WTC11 (cell line): ENCODE data around the gene EMC9. TPM values are rescaled to one million over a fixed set of nuclear protein-coding genes. Genes with fewer than 3 reads are reported as not detected.
A peak's percentile ranks its signal among the peaks of the same experiment; 100 is the strongest.

Experiments
- ATAC-seq: fragments of 200-7000 bp; cut with Tn5 transposase; 2 replicates; pipeline ENCODE4 v1.10.0; 2021; ENCODE audit warnings: mild to moderate bottlenecking, moderate library complexity
- CTCF ChIA-PET: fragments of 300-600 bp; sonication (Branson Sonifier 250); formaldehyde crosslinking; loops from one replicate; lab custom pipeline; 2021; ENCODE audit warnings: antibody characterized with exemption; lab: Charles Lee
- POLR2A ChIA-PET: fragments of 350-600 bp; sonication (Branson Sonifier 250); formaldehyde crosslinking; loops from one replicate; lab custom pipeline; 2021; ENCODE audit warnings: antibody characterized with exemption; lab: Charles Lee
- DNase-seq: peaks from one replicate; pipeline ENCODE4 v3.0.0; 2021; ENCODE audit warnings: low spot score
- H3K27ac Mint-ChIP-seq: 2 replicates; pipeline ENCODE4 v1.8.0; 2021; ENCODE audit warnings: mixed read lengths
- H3K27me3 Mint-ChIP-seq: 2 replicates; pipeline ENCODE4 v1.8.0; 2021; ENCODE audit warnings: low read depth, mild to moderate bottlenecking, moderate library complexity, mixed read lengths
- H3K36me3 Mint-ChIP-seq: 2 replicates; pipeline ENCODE4 v1.8.0; 2021; ENCODE audit warnings: mixed read lengths
- H3K4me1 Mint-ChIP-seq: 2 replicates; pipeline ENCODE4 v1.8.0; 2022; ENCODE audit warnings: mixed read lengths
- H3K4me3 Mint-ChIP-seq: 2 replicates; pipeline ENCODE4 v1.8.0; 2021; ENCODE audit warnings: mild to moderate bottlenecking, moderate library complexity, mixed read lengths
- H3K9me3 Mint-ChIP-seq: 2 replicates; pipeline ENCODE4 v1.8.0; 2021; ENCODE audit warnings: mixed read lengths
- CTCF ChIP-seq: fragments of 200-600 bp; IDR thresholded peaks from 2 replicates; pipeline ENCODE4 v1.8.0; 2022; ENCODE audit warnings: antibody characterized with exemption
- ELF4 ChIP-seq: sonication (generic); formaldehyde crosslinking; IDR thresholded peaks from 2 replicates; pipeline ENCODE4 v1.8.1; 2022; ENCODE audit warnings: low read depth, mild to moderate bottlenecking, moderate library complexity, missing genetic modification reagents
- ETV6 ChIP-seq: sonication (generic); formaldehyde crosslinking; IDR thresholded peaks from 2 replicates; pipeline ENCODE4 v1.8.1; 2022; ENCODE audit warnings: mild to moderate bottlenecking, missing genetic modification reagents
- FOXJ3 ChIP-seq: sonication (generic); formaldehyde crosslinking; IDR thresholded peaks from 2 replicates; pipeline ENCODE4 v1.9.0; 2021; ENCODE audit warnings: missing genetic modification reagents, mild to moderate bottlenecking, borderline replicate concordance
- FOXP1 ChIP-seq: sonication (generic); formaldehyde crosslinking; IDR thresholded peaks from 2 replicates; pipeline ENCODE4 v1.8.0; 2022; ENCODE audit warnings: missing genetic modification reagents, mild to moderate bottlenecking, moderate library complexity, borderline replicate concordance
- GABPB1 ChIP-seq: sonication (generic); formaldehyde crosslinking; IDR thresholded peaks from 2 replicates; pipeline ENCODE4 v1.8.1; 2023; ENCODE audit warnings: mild to moderate bottlenecking, missing genetic modification reagents
- HMGXB4 ChIP-seq: sonication (generic); formaldehyde crosslinking; IDR thresholded peaks from 2 replicates; pipeline ENCODE4 v1.8.1; 2023; ENCODE audit warnings: mild to moderate bottlenecking, moderate library complexity, missing genetic modification reagents
- JAZF1 ChIP-seq: fragments of 250-450 bp; sonication (Bioruptor Pico); IDR thresholded peaks from 2 replicates; pipeline ENCODE4 v1.9.0; 2021; ENCODE audit warnings: moderate library complexity, mild to moderate bottlenecking, inconsistent platforms
- MAX ChIP-seq: sonication (generic); formaldehyde crosslinking; IDR thresholded peaks from 2 replicates; pipeline ENCODE4 v1.8.0; 2022; ENCODE audit warnings: mild to moderate bottlenecking, missing genetic modification reagents
- MXD4 ChIP-seq: fragments of 250-450 bp; sonication (Bioruptor Pico); IDR thresholded peaks from 2 replicates; pipeline ENCODE4 v1.8.0; 2021; ENCODE audit warnings: mild to moderate bottlenecking, moderate library complexity, borderline replicate concordance
- NFATC4 ChIP-seq: fragments of 250-450 bp; sonication (Bioruptor Pico); IDR thresholded peaks from 2 replicates; pipeline ENCODE4 v1.9.0; 2021; ENCODE audit warnings: mild to moderate bottlenecking
- NFE2L1 ChIP-seq: sonication (generic); formaldehyde crosslinking; IDR thresholded peaks from 2 replicates; pipeline ENCODE4 v1.8.1; 2023; ENCODE audit warnings: missing genetic modification reagents
- NR1H2 ChIP-seq: sonication (generic); formaldehyde crosslinking; IDR thresholded peaks from 2 replicates; pipeline ENCODE4 v1.9.0; 2021; ENCODE audit warnings: mild to moderate bottlenecking, moderate library complexity, missing genetic modification reagents
- PREB ChIP-seq: sonication (generic); formaldehyde crosslinking; IDR thresholded peaks from 2 replicates; pipeline ENCODE4 v1.8.1; 2022; ENCODE audit warnings: mild to moderate bottlenecking, missing genetic modification reagents, moderate library complexity, borderline replicate concordance
- PRRX2 ChIP-seq: fragments of 250-450 bp; sonication (Bioruptor Pico); IDR thresholded peaks from 2 replicates; pipeline ENCODE4 v1.8.0; 2021; ENCODE audit warnings: mild to moderate bottlenecking
- RORB ChIP-seq: fragments of 250-450 bp; sonication (Bioruptor Pico); IDR thresholded peaks from 2 replicates; pipeline ENCODE4 v1.9.0; 2021; ENCODE audit warnings: mild to moderate bottlenecking
- SP1 ChIP-seq: sonication (generic); formaldehyde crosslinking; conservative IDR thresholded peaks from 2 replicates; pipeline ENCODE4 v1.8.1; 2022; ENCODE audit warnings: missing genetic modification reagents
- TCF7 ChIP-seq: sonication (generic); formaldehyde crosslinking; IDR thresholded peaks from 2 replicates; pipeline ENCODE4 v1.8.0; 2022; ENCODE audit warnings: mild to moderate bottlenecking, low read depth, missing genetic modification reagents, moderate library complexity
- TEAD4 ChIP-seq: sonication (generic); formaldehyde crosslinking; IDR thresholded peaks from 2 replicates; pipeline ENCODE4 v1.8.0; 2022; ENCODE audit warnings: mild to moderate bottlenecking, missing genetic modification reagents
- TP53 ChIP-seq: sonication (generic); formaldehyde crosslinking; IDR thresholded peaks from 2 replicates; pipeline ENCODE4 v1.8.1; 2023; ENCODE audit warnings: mild to moderate bottlenecking, missing genetic modification reagents
- USF1 ChIP-seq: sonication (generic); formaldehyde crosslinking; IDR thresholded peaks from 2 replicates; pipeline ENCODE4 v1.8.0; 2022; ENCODE audit warnings: mild to moderate bottlenecking, missing genetic modification reagents
- USF2 ChIP-seq: sonication (generic); formaldehyde crosslinking; IDR thresholded peaks from 2 replicates; pipeline ENCODE4 v1.8.1; 2023; ENCODE audit warnings: mild to moderate bottlenecking, missing genetic modification reagents, moderate library complexity
- ZBTB21 ChIP-seq: sonication (generic); formaldehyde crosslinking; IDR thresholded peaks from 2 replicates; pipeline ENCODE4 v1.8.1; 2023; ENCODE audit warnings: mild to moderate bottlenecking, missing genetic modification reagents, borderline replicate concordance
- total RNA-seq: library from RNA; stranded (reverse); gene quantifications from 3 replicates; pipeline ENCODE4 v1.2.3, GENCODE V29; 2021

EMC9 gene
- total RNA-seq, 1 experiment from 2014 or later, result 44.4 TPM

GRCh38 chr14:24160850-24161804, 19.7 kb upstream of the EMC9 start, which contains the start of gene IRF9:
TSS of gene IRF9 (plus strand) at chr14:24161265. CDS start at chr14:24162145, 880 bp downstream.
- Mint-ChIP-seq H3K27ac (peak within 1 kb of the TSS; percentile 90), H3K27me3 (no peaks in the 10 kb centered on the region), H3K36me3 (peaks cover 34% of the 10 kb centered on the region), H3K9me3 (no peaks in the 10 kb centered on the region), H3K4me3 (peak within 1 kb of the TSS; percentile 70), H3K4me1 (peaks cover 13% of the 10 kb centered on the region)
- TF ChIP-seq MXD4 (CRISPR knock-in tag) (no peak), SP1 (CRISPR knock-in tag) (0 out of 2 replicates have a peak, but pooled peaks have one; percentile 46), HMGXB4 (CRISPR knock-in tag) (peak; percentile 78; the same call in 1 of the 2 replicates), FOXJ3 (CRISPR knock-in tag) (no peak), USF2 (CRISPR knock-in tag) (peak; percentile 96), ZBTB21 (CRISPR knock-in tag) (no peak), JAZF1 (CRISPR knock-in tag) (no peak), PRRX2 (peak; percentile 62), ETV6 (peak; percentile 73; the same call in 1 of the 2 replicates), MAX (CRISPR knock-in tag) (peak; percentile 50; the same call in 1 of the 2 replicates), NFATC4 (0 out of 2 replicates have a peak, but pooled peaks have one; percentile 46), TEAD4 (CRISPR knock-in tag) (no peak), CTCF (peak; percentile 91), USF1 (peak; percentile 95), TCF7 (CRISPR knock-in tag) (no peak), GABPB1 (CRISPR knock-in tag) (peak; percentile 96)
- DNase-seq (peak; percentile 99), ATAC-seq (peak; percentile 97)
- CTCF ChIA-PET, result interaction anchor here (0.6 to 2.7 kb wide), 53 partner anchors 9 to 270 kb away, joined by 3 to 55 read pairs (median 6); partner anchors contain the start of genes CARMIL3, CHMP4A, CIDEB and DCAF11
- POLR2A ChIA-PET, result interaction anchor here (0.5 to 2.3 kb wide), 15 partner anchors 10 to 876 kb away, joined by 3 to 13 read pairs (median 4); partner anchors contain the start of genes CHMP4A, DCAF11, EMC9 and IPO4

- no peak for DNase-seq
- Mint-ChIP-seq H3K4me1 (peaks cover 13% of the 10 kb centered on the region), H3K9me3 (no peaks in the 10 kb centered on the region), H3K4me3 (no peak overlapping the region), H3K27ac (no peak overlapping the region), H3K27me3 (no peaks in the 10 kb centered on the region), H3K36me3 (peaks cover 40% of the 10 kb centered on the region)
- no peak for ATAC-seq
- CTCF ChIA-PET, result interaction anchor here (0.9 to 2.7 kb wide), 35 partner anchors 9 to 271 kb away, joined by 3 to 55 read pairs (median 7); partner anchors contain the start of genes CHMP4A, CIDEB, DCAF11 and DHRS1
- POLR2A ChIA-PET, result interaction anchor here (0.6 to 2.3 kb wide), 11 partner anchors 10 to 875 kb away, joined by 3 to 13 read pairs (median 5); partner anchors contain the start of genes DCAF11, EMC9, IPO4 and NRL
- TF ChIP-seq FOXP1, result no peak
- no peak for TF ChIP-seq RORB
- TF ChIP-seq TP53 (CRISPR knock-in tag), result no peak
- no peak for TF ChIP-seq NFE2L1 (CRISPR knock-in tag)
- TF ChIP-seq NR1H2 (CRISPR knock-in tag), result no peak
- TF ChIP-seq ELF4, result no peak
- TF ChIP-seq ZBTB21 (CRISPR knock-in tag), result no peak
- no peak; the same call in 1 of the 2 replicates for TF ChIP-seq PREB
These were observed 19.1 kb upstream of the EMC9 start for GRCh38 chr14:24160499-24160849.
